Stimulated activated CD8-positive, alpha-beta memory T cell treated with anti-CD3 and anti-CD28 coated beads, Interleukin-15, amount 100 ng/mL, for 48 hours (primary cell): Measurements from ENCODE around the gene VPS4B.
"Not testable (repeated sequence)": the region's sequence is repeated elsewhere in the genome, so short reads cannot be mapped to it uniquely, and the experiment has no call there.

Experiments used
- DNase-seq, 2 donors: peaks; one replicate each; pipeline ENCODE4 v3.0.0-alpha.2; 2020; ENCODE audit warnings: low read depth in 2 of 2

Gene VPS4B

GRCh38 chr18:63422087-63422863 is at the start of gene VPS4B:
TSS of gene VPS4B (minus strand) at chr18:63422476. CDS start at chr18:63422259, 217 bp downstream.
- peak; percentile 100 for DNase-seq

GRCh38 chr18:63470751-63471150 is 48.5 kb upstream of the VPS4B start:
- no peak for DNase-seq

- DNase-seq: no peak
Measured at GRCh38 chr18:63468575-63468974, 46.3 kb upstream of the VPS4B start.

GRCh38 chr18:63467699-63468098 is 45.4 kb upstream of the VPS4B start:
- DNase-seq: no peak

- DNase-seq: no peak
Measured at GRCh38 chr18:63465059-63465458, 42.8 kb upstream of the VPS4B start.

- no peak for DNase-seq
Measured at GRCh38 chr18:63464434-63464833, 42.2 kb upstream of the VPS4B start.

- DNase-seq: no peak
Measured at GRCh38 chr18:63460414-63460813, 38.1 kb upstream of the VPS4B start.

- DNase-seq: no peak
Measured at GRCh38 chr18:63457977-63458376, 35.7 kb upstream of the VPS4B start.

GRCh38 chr18:63454497-63454896 is 32.2 kb upstream of the VPS4B start:
- DNase-seq: no peak

GRCh38 chr18:63452751-63453150 is 30.5 kb upstream of the VPS4B start:
- not testable (repeated sequence) for DNase-seq

GRCh38 chr18:63451799-63452660 is 29.8 kb upstream of the VPS4B start:
- DNase-seq: no peak

- DNase-seq: no peak
Measured at GRCh38 chr18:63449426-63449825, 27.1 kb upstream of the VPS4B start.

- no peak for DNase-seq
Measured at GRCh38 chr18:63447066-63447465, 24.8 kb upstream of the VPS4B start.

GRCh38 chr18:63446266-63446665 is 24.0 kb upstream of the VPS4B start:
- DNase-seq: no peak

- no peak for DNase-seq
Measured at GRCh38 chr18:63445037-63445436, 22.8 kb upstream of the VPS4B start.

- no peak for DNase-seq
Measured at GRCh38 chr18:63444580-63444979, 22.3 kb upstream of the VPS4B start.

GRCh38 chr18:63443829-63444228 is 21.6 kb upstream of the VPS4B start:
- DNase-seq: no peak

- DNase-seq: no peak
Measured at GRCh38 chr18:63440881-63441280, 18.6 kb upstream of the VPS4B start.

GRCh38 chr18:63440219-63440618 is 17.9 kb upstream of the VPS4B start:
- DNase-seq: no peak

- DNase-seq: no peak
Measured at GRCh38 chr18:63439334-63439733, 17.1 kb upstream of the VPS4B start.

- no peak for DNase-seq
Measured at GRCh38 chr18:63438181-63438580, 15.9 kb upstream of the VPS4B start.

- no peak for DNase-seq
Measured at GRCh38 chr18:63433334-63433866, 11.1 kb upstream of the VPS4B start.

GRCh38 chr18:63431180-63431579 is 8.9 kb upstream of the VPS4B start:
- DNase-seq: no peak
